ENCODE measurements around the gene PA2G4.
"Not testable (repeated sequence)": the region's sequence is repeated elsewhere in the genome, so short reads cannot be mapped to it uniquely, and the experiment has no call there.

Gene PA2G4

GRCh38 chr12:56154246-56154771, 50.0 kb downstream of the PA2G4 start:
- DNase-seq (ENCODE audit: low read depth) = no peak

- DNase-seq (ENCODE audit: low read depth) = no peak
Observed at GRCh38 chr12:56154818-56155217, 50.5 kb downstream of the PA2G4 start.

- no peak for DNase-seq (ENCODE audit: low read depth)
Observed at GRCh38 chr12:56155256-56155845, 51.0 kb downstream of the PA2G4 start.

GRCh38 chr12:56156464-56157200, 52.3 kb downstream of the PA2G4 start:
- DNase-seq (ENCODE audit: low read depth) = not testable (repeated sequence)

GRCh38 chr12:56157201-56158028, 53.1 kb downstream of the PA2G4 start:
- peak; percentile 79 for DNase-seq (ENCODE audit: low read depth)

- peak; percentile 96 for DNase-seq (ENCODE audit: low read depth)
Observed at GRCh38 chr12:56158029-56158925, 53.9 kb downstream of the PA2G4 start, which contains the start of gene MYL6. Gene MYL6 (plus strand): TSS chr12:56158359. CDS start chr12:56158402, 43 bp downstream.

GRCh38 chr12:56158926-56159461, 54.6 kb downstream of the PA2G4 start:
- DNase-seq (ENCODE audit: low read depth) = peak; percentile 59

- no peak for DNase-seq (ENCODE audit: low read depth)
Observed at GRCh38 chr12:56159482-56160192, 55.3 kb downstream of the PA2G4 start.

GRCh38 chr12:56160193-56160763, 55.9 kb downstream of the PA2G4 start:
- no peak for DNase-seq (ENCODE audit: low read depth)

GRCh38 chr12:56160894-56161689, 56.7 kb downstream of the PA2G4 start:
- no peak for DNase-seq (ENCODE audit: low read depth)

GRCh38 chr12:56161690-56162351, 57.5 kb downstream of the PA2G4 start:
- no peak for DNase-seq (ENCODE audit: low read depth)

- DNase-seq (ENCODE audit: low read depth) = no peak
Observed at GRCh38 chr12:56162468-56163290, 58.3 kb downstream of the PA2G4 start.

Data from HS-27A (cell line).